Measurements from ENCODE around the gene CFDP1. TPM values are rescaled to one million over a fixed set of nuclear protein-coding genes. Genes with fewer than 3 reads are reported as not detected.

Gene CFDP1
- total RNA-seq, 3 donors from 2014 or later (not counting 1 experiment from before 2014, with no cell fraction given) = 32.2 to 38.8 (median 32.3) TPM

DNA sequence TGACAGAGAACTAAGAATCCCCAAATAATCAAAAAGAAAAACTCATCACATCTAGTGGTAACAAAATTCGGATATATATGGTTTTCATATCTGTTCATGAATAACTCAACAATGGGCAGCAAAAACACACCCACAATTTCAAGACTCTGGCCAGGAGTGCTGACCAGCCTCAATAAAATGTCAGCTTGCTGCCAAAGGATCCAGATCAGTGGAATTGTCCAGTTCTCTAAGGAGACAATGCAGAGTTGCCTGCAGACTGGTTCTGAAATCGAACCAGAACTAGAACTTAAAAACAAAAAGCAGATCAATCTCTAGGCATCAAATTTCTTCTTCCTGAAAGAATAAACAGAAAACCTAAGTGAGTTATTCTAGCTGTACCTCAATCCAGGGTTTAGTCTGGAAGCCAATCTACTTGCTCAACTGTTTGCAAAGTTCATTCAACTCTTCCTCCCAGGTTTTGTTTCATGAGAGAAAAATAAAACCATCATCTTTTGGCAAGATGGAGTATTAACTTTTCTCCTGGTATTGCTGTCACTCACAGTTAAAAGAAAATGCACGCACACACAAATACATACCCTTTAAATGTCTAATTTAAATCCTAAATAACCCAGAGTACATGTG lies 61.0 kb downstream of the CFDP1 start:
- Mint-ChIP-seq H3K27me3 (ENCODE audit: low read depth in 2 of 2) (no peaks in the 10 kb centered on the region), H3K36me3 (no peaks in the 10 kb centered on the region), H3K4me3 (no peak overlapping the region), H3K9me3 (no peaks in the 10 kb centered on the region), H3K27ac (no peak overlapping the region), H3K4me1 (no peaks in the 10 kb centered on the region)
- peaks cover 5% of the 10 kb centered on the region for H3K36me3 ChIP-seq (ENCODE audit: control insufficient read depth, insufficient read depth, low read length)
- ATAC-seq (no peak), DNase-seq (no peak)
- no peak overlapping the region for H3K27ac ChIP-seq (ENCODE audit: low read length)
- H3K9me3 ChIP-seq (ENCODE audit: control insufficient read depth, insufficient read depth, low read length) = no peaks in the 10 kb centered on the region
- H3K4me1 ChIP-seq (ENCODE audit: control insufficient read depth, insufficient read depth, low read length) = no peaks in the 10 kb centered on the region
- no peak overlapping the region for H3K4me3 ChIP-seq (ENCODE audit: low read length)
- H3K27me3 ChIP-seq (ENCODE audit: control insufficient read depth, insufficient read depth, low read length) = no peaks in the 10 kb centered on the region
- intact Hi-C loops (cut with micrococcal nuclease) = loop anchor here (10.0 kb wide), 1 partner anchor 58 kb away; no protein-coding TSS in a partner anchor
- WGBS (ENCODE audit: insufficient coverage) = 90% methylated on average over 2 of the region's 3 CpGs
- TF ChIP-seq, protein P1, sequence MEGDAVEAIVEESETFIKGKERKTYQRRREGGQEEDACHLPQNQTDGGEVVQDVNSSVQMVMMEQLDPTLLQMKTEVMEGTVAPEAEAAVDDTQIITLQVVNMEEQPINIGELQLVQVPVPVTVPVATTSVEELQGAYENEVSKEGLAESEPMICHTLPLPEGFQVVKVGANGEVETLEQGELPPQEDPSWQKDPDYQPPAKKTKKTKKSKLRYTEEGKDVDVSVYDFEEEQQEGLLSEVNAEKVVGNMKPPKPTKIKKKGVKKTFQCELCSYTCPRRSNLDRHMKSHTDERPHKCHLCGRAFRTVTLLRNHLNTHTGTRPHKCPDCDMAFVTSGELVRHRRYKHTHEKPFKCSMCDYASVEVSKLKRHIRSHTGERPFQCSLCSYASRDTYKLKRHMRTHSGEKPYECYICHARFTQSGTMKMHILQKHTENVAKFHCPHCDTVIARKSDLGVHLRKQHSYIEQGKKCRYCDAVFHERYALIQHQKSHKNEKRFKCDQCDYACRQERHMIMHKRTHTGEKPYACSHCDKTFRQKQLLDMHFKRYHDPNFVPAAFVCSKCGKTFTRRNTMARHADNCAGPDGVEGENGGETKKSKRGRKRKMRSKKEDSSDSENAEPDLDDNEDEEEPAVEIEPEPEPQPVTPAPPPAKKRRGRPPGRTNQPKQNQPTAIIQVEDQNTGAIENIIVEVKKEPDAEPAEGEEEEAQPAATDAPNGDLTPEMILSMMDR (IDR thresholded peaks at IDR 0.05) = no peak

- intact Hi-C loops (cut with micrococcal nuclease) = loop anchor here (10.0 kb wide), 1 partner anchor 56 kb away; no protein-coding TSS in a partner anchor
- Histone ChIP-seq H3K4me1 (ENCODE audit: control insufficient read depth, insufficient read depth, low read length) (no peaks in the 10 kb centered on the region), H3K9me3 (ENCODE audit: control insufficient read depth, insufficient read depth, low read length) (no peaks in the 10 kb centered on the region), H3K27ac (ENCODE audit: low read length) (no peak overlapping the region), H3K27me3 (ENCODE audit: control insufficient read depth, insufficient read depth, low read length) (no peaks in the 10 kb centered on the region), H3K36me3 (ENCODE audit: control insufficient read depth, insufficient read depth, low read length) (peaks cover under 1% of the 10 kb centered on the region), H3K4me3 (ENCODE audit: low read length) (no peak overlapping the region)
- TF ChIP-seq, protein P1 (IDR thresholded peaks at IDR 0.05) = no peak
- 100% methylated on average over 1 of the region's 3 CpGs for WGBS (ENCODE audit: insufficient coverage)
- DNase-seq (no peak), ATAC-seq (no peak)
- Mint-ChIP-seq H3K27ac (no peak overlapping the region), H3K36me3 (no peaks in the 10 kb centered on the region), H3K4me1 (no peaks in the 10 kb centered on the region), H3K4me3 (no peak overlapping the region), H3K27me3 (ENCODE audit: low read depth in 2 of 2) (no peaks in the 10 kb centered on the region), H3K9me3 (no peaks in the 10 kb centered on the region)
Measured at GRCh38 chr16:75371171-75371570, 62.1 kb downstream of the CFDP1 start.

GRCh38 chr16:75364286-75364791 lies 69.0 kb downstream of the CFDP1 start:
- intact Hi-C loops (cut with micrococcal nuclease) = no loop called here
- H3K4me3 ChIP-seq (ENCODE audit: low read length) = no peak overlapping the region
- ATAC-seq (no peak), DNase-seq (no peak)
- H3K36me3 ChIP-seq (ENCODE audit: control insufficient read depth, insufficient read depth, low read length) = no peaks in the 10 kb centered on the region
- no peak overlapping the region for H3K27ac ChIP-seq (ENCODE audit: low read length)
- H3K27ac Mint-ChIP-seq = no peak overlapping the region
- H3K27me3 ChIP-seq (ENCODE audit: control insufficient read depth, insufficient read depth, low read length) = no peaks in the 10 kb centered on the region
- H3K27me3 Mint-ChIP-seq (ENCODE audit: low read depth in 2 of 2) = no peaks in the 10 kb centered on the region
- no peaks in the 10 kb centered on the region for H3K4me1 ChIP-seq (ENCODE audit: control insufficient read depth, insufficient read depth, low read length)
- H3K4me1 Mint-ChIP-seq = no peaks in the 10 kb centered on the region
- no peaks in the 10 kb centered on the region for H3K9me3 ChIP-seq (ENCODE audit: control insufficient read depth, insufficient read depth, low read length)
- 100% methylated on average over 2 of the region's 2 CpGs for WGBS (ENCODE audit: insufficient coverage)
- TF ChIP-seq, protein P1 (IDR thresholded peaks at IDR 0.05) = no peak
- H3K36me3 Mint-ChIP-seq = no peaks in the 10 kb centered on the region
- H3K9me3 Mint-ChIP-seq = no peaks in the 10 kb centered on the region
- no peak overlapping the region for H3K4me3 Mint-ChIP-seq

DNA sequence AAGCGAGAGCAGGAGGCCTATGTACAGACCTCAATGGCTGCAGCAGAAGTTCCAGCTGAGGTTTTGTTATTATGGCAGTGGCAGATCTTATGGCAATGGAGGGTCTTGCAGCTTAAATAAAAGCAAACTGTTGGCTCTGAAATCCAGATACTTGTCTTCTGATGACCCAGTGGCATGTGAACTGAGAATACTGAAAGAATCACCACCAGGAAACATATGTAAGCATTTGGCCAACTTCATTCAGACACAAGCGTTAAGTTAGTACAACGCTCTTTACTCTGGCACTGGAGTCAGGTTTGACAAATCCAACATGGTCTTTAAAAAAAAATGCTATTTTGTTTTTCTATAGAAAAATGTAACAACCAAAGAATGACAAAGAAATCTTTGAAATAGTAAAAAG lies 70.5 kb downstream of the CFDP1 start:
- DNase-seq (no peak), ATAC-seq (no peak)
- Mint-ChIP-seq H3K27me3 (ENCODE audit: low read depth in 2 of 2) (no peaks in the 10 kb centered on the region), H3K4me1 (no peaks in the 10 kb centered on the region), H3K9me3 (no peaks in the 10 kb centered on the region), H3K27ac (no peak overlapping the region), H3K36me3 (no peaks in the 10 kb centered on the region), H3K4me3 (no peak overlapping the region)
- H3K4me1 ChIP-seq (ENCODE audit: control insufficient read depth, insufficient read depth, low read length) = no peaks in the 10 kb centered on the region
- WGBS (ENCODE audit: insufficient coverage) = 100% methylated on average over 3 of the region's 3 CpGs
- H3K9me3 ChIP-seq (ENCODE audit: control insufficient read depth, insufficient read depth, low read length) = no peaks in the 10 kb centered on the region
- no peaks in the 10 kb centered on the region for H3K27me3 ChIP-seq (ENCODE audit: control insufficient read depth, insufficient read depth, low read length)
- H3K4me3 ChIP-seq (ENCODE audit: low read length) = no peak overlapping the region
- no peak overlapping the region for H3K27ac ChIP-seq (ENCODE audit: low read length)
- TF ChIP-seq, protein P1 (IDR thresholded peaks at IDR 0.05) = no peak
- H3K36me3 ChIP-seq (ENCODE audit: control insufficient read depth, insufficient read depth, low read length) = no peaks in the 10 kb centered on the region
- intact Hi-C loops (cut with micrococcal nuclease) = no loop called here
